ENCODE measurements around the gene ACBD3. TPM values are rescaled to one million over a fixed set of nuclear protein-coding genes. Genes with fewer than 3 reads are reported as not detected.
"Not testable (repeated sequence)": the region's sequence is repeated elsewhere in the genome, so short reads cannot be mapped to it uniquely, and the experiment has no call there.

The ACBD3 gene
- total RNA-seq, 2 donors from 2014 or later = 27.0 to 34.3 TPM

DNA sequence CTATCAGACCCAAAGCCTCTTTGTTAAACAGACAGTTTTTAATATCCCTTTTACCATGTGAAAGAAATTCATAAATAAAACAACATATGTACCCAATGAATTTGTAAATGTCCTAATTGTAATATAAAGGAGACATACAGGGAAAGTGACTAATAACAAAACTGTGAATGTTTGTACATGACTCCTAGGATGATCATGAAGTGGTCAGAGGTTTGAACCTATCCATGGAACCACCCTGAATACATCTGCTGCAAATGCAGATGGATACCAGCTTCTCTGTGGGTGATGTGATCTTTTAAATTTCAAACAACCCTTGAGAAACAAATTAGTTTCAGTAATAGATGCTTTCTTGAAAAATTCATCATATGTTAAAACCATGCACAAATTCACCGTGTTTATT lies 16.7 kb upstream of the ACBD3 start:
- H3K27ac ChIP-seq = no peak overlapping the region
- ATAC-seq (no peak), DNase-seq (no peak)
- intact Hi-C loops (cut with DNase I) = no loop called here
- H3K4me3 ChIP-seq = no peak overlapping the region
- H3K4me1 ChIP-seq = no peaks in the 10 kb centered on the region
- no peaks in the 10 kb centered on the region for H3K36me3 ChIP-seq (replicated peaks in 1 of 2; ENCODE audit: insufficient read depth in 1 of 2, low read depth in 2 of 2)
- no peak for TF ChIP-seq POLR2A (IDR thresholded peaks at IDR 0.05)
- TF ChIP-seq CTCF (IDR thresholded peaks at IDR 0.05) = no peak
- no peaks in the 10 kb centered on the region for H3K27me3 ChIP-seq
- H3K9me3 ChIP-seq = no peaks in the 10 kb centered on the region
- WGBS, 2 donors = 53 to 60% methylated on average over 1 of the region's 1 CpG

DNA sequence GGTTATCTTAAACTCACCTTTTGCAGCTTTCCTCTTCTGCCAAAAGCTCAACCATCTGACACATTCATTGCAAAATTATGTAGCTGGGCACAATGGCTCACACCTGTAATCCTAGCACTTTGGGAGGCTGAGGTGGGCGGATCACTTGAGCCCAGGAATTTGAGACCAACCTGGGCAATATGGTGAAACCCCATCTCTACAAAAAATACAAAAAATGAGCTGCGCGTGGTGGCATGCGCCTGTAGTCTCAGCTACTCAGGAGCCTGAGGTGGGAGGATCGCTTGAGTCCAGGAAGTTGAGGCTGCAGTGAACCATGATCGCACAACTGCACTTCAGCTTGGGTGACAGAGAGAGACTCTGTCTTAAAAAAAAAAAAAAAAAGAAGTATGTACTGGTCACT lies 16.1 kb upstream of the ACBD3 start:
- H3K27ac ChIP-seq; H3K9me3 ChIP-seq; intact Hi-C loops (cut with DNase I); H3K4me3 ChIP-seq; H3K4me1 ChIP-seq; H3K27me3 ChIP-seq; ATAC-seq; DNase-seq; H3K36me3 ChIP-seq (replicated peaks in 1 of 2; ENCODE audit: insufficient read depth in 1 of 2, low read depth in 2 of 2): not testable (repeated sequence)
- WGBS, 2 donors = 93% methylated on average over 6 of the region's 6 CpGs

DNA sequence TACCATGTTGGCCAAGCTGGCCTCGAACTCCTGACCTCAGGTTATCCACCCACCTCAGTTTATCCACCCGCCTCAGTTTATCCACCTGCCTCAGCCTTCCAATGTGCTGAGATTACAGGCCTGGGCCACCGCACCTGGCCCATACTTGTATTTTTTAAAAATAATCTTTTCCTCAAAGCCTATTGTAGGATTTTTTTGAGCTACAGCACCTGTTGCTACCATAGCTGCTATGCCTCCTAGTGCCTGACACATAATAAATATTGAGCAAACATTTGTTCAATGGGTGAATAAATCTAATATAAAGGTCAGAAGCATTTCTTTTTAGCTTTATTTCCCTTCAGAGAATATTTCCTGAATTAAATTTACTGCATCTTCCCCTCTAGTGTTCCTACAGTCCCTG lies 15.7 kb upstream of the ACBD3 start:
- ATAC-seq = no peak
- intact Hi-C loops (cut with DNase I) = no loop called here
- no peak overlapping the region for H3K4me3 ChIP-seq
- no peaks in the 10 kb centered on the region for H3K4me1 ChIP-seq
- H3K9me3 ChIP-seq = no peaks in the 10 kb centered on the region
- no peaks in the 10 kb centered on the region for H3K36me3 ChIP-seq (replicated peaks in 1 of 2; ENCODE audit: insufficient read depth in 1 of 2, low read depth in 2 of 2)
- TF ChIP-seq POLR2A (IDR thresholded peaks at IDR 0.05) = no peak
- TF ChIP-seq CTCF (IDR thresholded peaks at IDR 0.05) = no peak
- WGBS, 2 donors = 75 to 76% methylated on average over 3 of the region's 3 CpGs
- DNase-seq = no peak
- H3K27me3 ChIP-seq = no peaks in the 10 kb centered on the region
- no peak overlapping the region for H3K27ac ChIP-seq

GRCh38 chr1:226201029-226201593 lies 14.6 kb upstream of the ACBD3 start:
- no peak for ATAC-seq
- Histone ChIP-seq H3K36me3 (replicated peaks in 1 of 2; ENCODE audit: insufficient read depth in 1 of 2, low read depth in 2 of 2) (no peaks in the 10 kb centered on the region), H3K27me3 (no peaks in the 10 kb centered on the region), H3K4me3 (no peak overlapping the region), H3K9me3 (no peaks in the 10 kb centered on the region), H3K4me1 (no peaks in the 10 kb centered on the region), H3K27ac (no peak overlapping the region)
- intact Hi-C loops (cut with DNase I) = no loop called here
- 51 to 53% methylated on average over 5 of the region's 5 CpGs for WGBS, 2 donors
- DNase-seq = peak in 1 of 4 donors; percentile 13
- TF ChIP-seq POLR2A (IDR thresholded peaks at IDR 0.05) (no peak), CTCF (IDR thresholded peaks at IDR 0.05) (peak in 2 of 7 experiments; percentile 4 to 30)

- WGBS, 2 donors = 38 to 69% methylated on average over 2 of the region's 2 CpGs
- TF ChIP-seq CTCF (IDR thresholded peaks at IDR 0.05) = no peak
- no peak for TF ChIP-seq POLR2A (IDR thresholded peaks at IDR 0.05)
These were observed 13.4 kb upstream of the ACBD3 start for GRCh38 chr1:226199971-226200370.

More at GRCh38 chr1:226199971-226200370, 13.4 kb upstream of the ACBD3 start:
- Histone ChIP-seq H3K4me1 (no peaks in the 10 kb centered on the region), H3K36me3 (replicated peaks in 1 of 2; ENCODE audit: insufficient read depth in 1 of 2, low read depth in 2 of 2) (no peaks in the 10 kb centered on the region), H3K4me3 (no peak overlapping the region), H3K27ac (no peak overlapping the region), H3K9me3 (no peaks in the 10 kb centered on the region), H3K27me3 (no peaks in the 10 kb centered on the region)
- no peak for DNase-seq
- no peak for ATAC-seq
- intact Hi-C loops (cut with DNase I) = loop anchor here (5.0 kb wide), 1 partner anchor 78 kb away; no protein-coding TSS in a partner anchor

Measured in body of pancreas (tissue), 4 donors.